GM18870 (cell line): ENCODE results near the gene DXO.
"Not testable (repeated sequence)": the region's sequence is repeated elsewhere in the genome, so short reads cannot be mapped to it uniquely, and the experiment has no call there.

Experiments
- ATAC-seq: cut with Tn5 transposase; IDR thresholded peaks from one replicate; pipeline ENCODE4 v1.9.1; 2021; ENCODE audit warnings: moderate library complexity; ENCODE audit not compliant: unreplicated experiment

The DXO gene

DNA sequence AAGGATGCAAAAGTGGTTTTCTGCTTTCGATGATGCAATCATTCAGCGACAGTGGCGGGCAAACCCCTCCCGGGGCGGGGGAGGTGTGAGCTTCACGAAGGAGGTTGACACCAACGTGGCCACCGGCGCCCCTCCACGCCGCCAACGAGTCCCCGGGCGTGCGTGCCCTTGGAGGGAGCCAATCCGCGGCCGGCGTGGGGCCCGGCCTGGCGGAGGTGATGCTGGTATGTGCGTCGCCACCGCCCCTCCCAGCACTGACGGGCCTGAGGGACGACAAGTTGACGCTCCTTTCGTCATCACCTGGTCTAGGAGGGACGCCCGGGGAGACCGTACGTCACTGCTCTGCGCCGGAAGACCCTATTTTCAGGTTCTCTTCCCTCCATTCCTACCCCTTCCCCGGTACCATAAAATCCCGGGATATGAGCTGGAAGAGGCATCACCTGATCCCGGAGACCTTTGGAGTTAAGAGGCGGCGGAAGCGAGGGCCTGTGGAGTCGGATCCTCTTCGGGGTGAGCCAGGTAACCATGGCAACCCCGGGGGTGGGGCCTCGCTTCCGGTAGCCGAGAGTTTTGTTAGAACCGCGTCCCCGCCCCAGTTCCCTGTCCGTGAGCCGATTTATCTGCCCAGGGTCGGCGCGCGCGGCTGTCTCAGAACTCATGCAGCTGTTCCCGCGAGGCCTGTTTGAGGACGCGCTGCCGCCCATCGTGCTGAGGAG is at the start of gene DXO:
TSS of gene DXO (minus strand) at position 146 of the 716 bp plus-strand sequence. CDS start 463 bp downstream, outside the sequence.
- ATAC-seq: peak; percentile 76

- ATAC-seq: not testable (repeated sequence)
These were observed 42.6 kb upstream of the DXO start, which contains the start of gene C4B for GRCh38 chr6:32014547-32014946. C4B (plus strand) TSS chr6:32014795; CDS start chr6:32014846, 51 bp downstream.

DNA sequence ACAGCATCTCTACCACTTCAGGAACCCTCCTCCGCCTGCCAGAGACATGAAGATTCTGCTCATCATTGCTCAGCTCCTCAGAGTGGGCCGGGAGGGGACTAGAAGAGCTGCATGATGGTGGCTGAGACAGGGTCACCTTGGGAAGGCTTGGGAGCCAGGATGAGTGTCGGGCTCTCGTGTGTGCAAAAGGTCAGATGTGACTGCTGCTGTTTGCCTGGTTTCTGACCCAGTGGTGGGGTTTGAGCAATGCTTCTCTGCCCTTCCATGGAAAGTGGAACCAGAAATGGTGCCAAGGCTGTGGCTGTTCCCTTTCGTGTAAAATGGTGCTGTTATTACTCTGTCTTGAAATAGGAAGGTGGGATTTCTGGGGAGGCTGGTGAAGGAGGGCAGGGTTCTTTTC is 41.8 kb upstream of the DXO start:
- not testable (repeated sequence) for ATAC-seq

DNA sequence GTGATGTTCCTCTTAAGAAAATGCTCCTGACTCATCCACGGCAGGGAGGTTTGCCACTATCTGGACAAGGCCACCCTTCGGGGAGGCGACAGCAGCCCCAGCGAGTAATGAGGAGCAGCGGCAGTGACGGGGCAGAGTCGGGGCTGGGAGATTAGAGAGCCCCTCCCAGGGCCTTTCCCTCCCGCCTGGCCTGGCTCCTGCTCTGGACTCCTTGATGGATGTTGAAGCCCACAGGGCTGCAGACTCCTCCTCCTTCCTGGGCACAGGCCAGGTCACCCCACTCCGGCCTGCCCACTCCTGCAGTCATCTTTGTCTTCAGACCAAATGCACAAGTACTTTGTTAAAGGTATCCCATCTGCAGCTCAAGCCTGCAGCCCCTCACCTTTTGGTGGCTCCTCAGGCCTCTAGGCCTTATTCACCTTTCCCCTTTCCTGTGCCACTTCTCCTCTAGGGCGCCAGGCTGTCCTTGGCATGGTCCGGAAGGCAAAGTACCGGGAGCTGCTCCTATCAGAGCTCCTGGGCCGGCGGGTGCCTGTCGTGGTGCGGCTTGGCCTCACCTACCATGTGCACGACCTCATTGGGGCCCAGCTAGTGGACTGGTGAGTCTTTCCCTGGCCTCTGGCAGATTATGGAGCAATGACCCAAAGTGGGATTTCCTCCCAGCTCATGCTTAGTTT is 41.1 kb upstream of the DXO start:
- ATAC-seq: not testable (repeated sequence)

- not testable (repeated sequence) for ATAC-seq
These were observed 39.1 kb upstream of the DXO start for GRCh38 chr6:32010856-32011530.

GRCh38 chr6:32009537-32009936 is 37.6 kb upstream of the DXO start:
- not testable (repeated sequence) for ATAC-seq

DNA sequence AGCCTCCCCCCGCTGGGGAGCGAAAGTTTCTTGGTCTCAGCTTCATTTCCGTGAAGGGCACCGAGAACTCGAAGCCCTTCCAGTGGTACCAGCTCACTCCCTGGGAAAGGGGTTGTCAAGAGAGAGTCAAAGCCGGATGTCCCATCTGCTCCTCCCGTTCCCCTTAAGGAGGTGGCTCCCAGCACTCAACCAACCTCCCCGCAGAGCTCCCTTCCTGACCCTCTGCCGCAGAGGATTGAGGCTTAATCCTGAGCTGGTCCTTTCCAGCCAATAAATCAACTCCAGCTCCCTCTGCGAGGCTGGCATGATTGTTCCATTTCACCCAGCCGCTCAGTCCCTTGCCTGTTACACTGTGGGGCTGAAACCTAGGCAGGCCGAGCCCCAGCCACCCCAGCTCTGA is 36.7 kb upstream of the DXO start:
- not testable (repeated sequence) for ATAC-seq

- not testable (repeated sequence) for ATAC-seq
These were observed 36.1 kb upstream of the DXO start for GRCh38 chr6:32008037-32008436.

- not testable (repeated sequence) for ATAC-seq
These were observed 35.1 kb upstream of the DXO start for GRCh38 chr6:32007086-32007485.

DNA sequence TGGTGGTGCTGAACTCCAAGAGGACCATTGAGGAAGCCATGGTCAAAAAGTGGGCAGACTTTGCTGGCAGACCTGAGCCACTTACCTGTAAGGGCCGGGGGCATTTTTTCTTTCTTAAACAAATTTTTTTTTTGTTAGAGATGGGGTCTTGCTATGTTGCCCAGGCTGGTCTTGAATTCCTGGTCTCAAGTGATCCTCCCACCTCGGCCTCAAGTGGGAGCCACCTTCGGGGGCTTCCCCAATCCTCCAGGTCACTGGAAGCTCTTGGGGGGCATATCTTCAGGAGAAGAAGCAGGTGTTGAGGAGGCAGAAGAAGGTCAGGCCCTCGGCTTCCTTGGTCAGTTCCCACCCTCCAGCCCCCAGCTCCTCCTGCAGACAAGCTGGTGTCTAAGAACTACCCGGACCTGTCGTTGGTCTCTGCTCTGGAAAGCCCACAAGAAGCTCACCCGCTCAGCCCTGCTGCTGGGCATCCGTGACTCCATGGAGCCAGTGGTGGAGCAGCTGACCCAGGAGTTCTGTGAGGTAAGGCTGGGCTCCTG is 34.1 kb upstream of the DXO start:
- ATAC-seq: not testable (repeated sequence)

DNA sequence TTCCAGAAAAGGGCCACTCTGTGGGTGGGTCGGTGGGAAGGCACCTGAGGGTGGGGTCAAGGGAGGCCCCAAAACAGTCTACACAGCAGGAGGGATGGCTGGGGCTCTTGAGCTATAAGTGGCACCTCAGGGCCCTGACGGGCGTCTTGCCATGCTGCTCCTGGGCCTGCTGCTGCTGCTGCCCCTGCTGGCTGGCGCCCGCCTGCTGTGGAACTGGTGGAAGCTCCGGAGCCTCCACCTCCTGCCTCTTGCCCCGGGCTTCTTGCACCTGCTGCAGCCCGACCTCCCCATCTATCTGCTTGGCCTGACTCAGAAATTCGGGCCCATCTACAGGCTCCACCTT is 33.6 kb upstream of the DXO start:
- ATAC-seq: not testable (repeated sequence)

DNA sequence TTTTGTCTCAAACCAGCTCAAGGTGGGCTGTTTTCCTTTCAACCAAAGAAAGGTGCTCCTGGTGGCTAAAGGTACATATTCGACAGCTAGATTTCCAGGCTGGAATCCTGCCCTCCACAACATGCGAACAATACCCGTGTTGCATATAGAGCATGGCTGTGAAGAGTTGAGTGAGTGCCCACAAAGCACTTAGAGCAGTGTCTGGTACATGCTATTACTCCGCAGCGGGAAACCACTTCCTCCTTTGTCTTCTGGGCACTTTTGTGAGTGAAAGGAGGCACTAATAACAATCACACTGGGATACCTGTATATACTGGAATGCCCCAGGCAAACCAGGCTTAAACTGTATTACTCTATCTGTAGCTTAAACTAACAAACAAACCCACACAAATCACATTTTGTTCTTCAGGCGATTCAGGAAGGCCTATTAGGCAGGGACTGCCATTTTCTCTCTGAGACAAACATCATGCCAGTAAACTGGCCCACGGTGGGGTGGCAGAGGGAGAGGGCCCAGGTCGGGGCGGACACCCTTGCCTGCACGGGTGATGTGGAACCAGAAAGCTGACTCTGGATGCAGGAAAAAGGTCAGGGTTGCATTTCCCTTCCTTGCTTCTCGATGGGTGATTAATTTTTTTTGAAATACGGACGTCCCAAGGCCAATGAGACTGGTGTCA is 33.1 kb upstream of the DXO start:
- not testable (repeated sequence) for ATAC-seq

GRCh38 chr6:32004393-32004792 is 32.5 kb upstream of the DXO start:
- ATAC-seq: not testable (repeated sequence)

DNA sequence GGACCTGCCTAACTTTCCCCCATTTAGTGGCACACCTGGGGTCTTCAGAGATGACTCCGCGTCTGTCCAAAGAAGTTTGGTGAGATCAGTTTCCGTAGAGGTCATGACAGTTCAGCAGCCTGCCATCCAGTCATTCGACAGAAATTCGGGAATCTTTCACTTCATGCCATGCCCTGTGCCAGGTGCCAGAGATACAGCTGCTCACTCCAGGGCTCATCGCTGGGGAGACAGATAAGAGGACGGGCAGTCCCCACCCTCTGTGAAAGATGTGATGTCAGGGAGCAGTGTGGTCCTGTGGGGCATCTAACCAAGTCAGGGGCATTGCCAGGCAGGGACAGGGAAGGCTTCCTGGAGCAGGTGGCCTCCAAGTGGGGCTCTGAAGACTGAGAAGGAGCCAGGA is 31.4 kb upstream of the DXO start:
- not testable (repeated sequence) for ATAC-seq

- ATAC-seq: not testable (repeated sequence)
These were observed 30.8 kb upstream of the DXO start for GRCh38 chr6:32002546-32003268.

DNA sequence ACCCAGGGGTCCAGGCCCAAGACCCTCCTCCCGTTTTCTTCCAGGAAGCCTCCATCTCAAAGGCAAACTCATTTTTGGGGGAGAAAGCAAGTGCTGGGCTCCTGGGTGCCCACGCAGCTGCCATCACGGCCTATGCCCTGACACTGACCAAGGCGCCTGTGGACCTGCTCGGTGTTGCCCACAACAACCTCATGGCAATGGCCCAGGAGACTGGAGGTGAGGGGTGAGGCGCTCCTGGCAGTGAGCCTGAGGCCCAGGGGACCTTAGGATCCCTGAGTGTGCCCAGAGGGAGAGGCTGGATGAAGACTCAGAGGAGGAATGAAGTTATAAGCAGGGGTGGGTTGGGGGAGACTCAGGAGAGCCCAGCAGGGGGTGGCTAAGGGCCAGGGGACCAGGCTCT is 24.4 kb upstream of the DXO start:
- ATAC-seq: not testable (repeated sequence)

DNA sequence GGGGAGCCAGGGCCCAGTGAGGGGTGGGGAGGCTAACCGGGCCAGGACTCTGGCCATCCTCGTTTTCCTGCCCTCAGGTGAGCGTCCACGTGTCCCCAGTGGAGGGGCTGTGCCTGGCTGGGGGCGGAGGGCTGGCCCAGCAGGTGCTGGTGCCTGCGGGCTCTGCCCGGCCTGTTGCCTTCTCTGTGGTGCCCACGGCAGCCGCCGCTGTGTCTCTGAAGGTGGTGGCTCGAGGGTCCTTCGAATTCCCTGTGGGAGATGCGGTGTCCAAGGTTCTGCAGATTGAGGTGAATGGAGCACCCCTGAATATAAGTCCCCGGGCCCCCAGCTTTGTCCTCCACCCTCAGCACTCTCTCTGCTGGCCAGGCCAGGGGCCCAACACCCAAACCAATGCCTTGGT is 22.5 kb upstream of the DXO start:
- ATAC-seq: not testable (repeated sequence)

- ATAC-seq: not testable (repeated sequence)
These were observed 17.4 kb upstream of the DXO start for GRCh38 chr6:31989363-31989762.

- ATAC-seq: not testable (repeated sequence)
These were observed 9.8 kb upstream of the DXO start, which contains the start of gene C4A for GRCh38 chr6:31981744-31982143. C4A (plus strand) TSS chr6:31982057; CDS start chr6:31982108, 51 bp downstream.

- ATAC-seq: not testable (repeated sequence)
These were observed 9.1 kb upstream of the DXO start for GRCh38 chr6:31980998-31981397.
